Gastroesophageal sphincter (tissue), 3 donors: ENCODE data around the gene PLIN1.

ENCODE experiments used
- CTCF ChIP-seq, 4 experiments: fragments of 200-600 bp in 2 of 4; fragments of 450-650 bp in 2 of 4; sonication (generic) in 1 of 4; IDR thresholded peaks; one replicate each; pipeline ENCODE4 v1.5.1; 2017 to 2019; ENCODE audit warnings: antibody characterized with exemption in 4 of 4, mild to moderate bottlenecking in 2 of 4, moderate library complexity in 2 of 4
- POLR2A ChIP-seq, 2 donors: fragments of 450-650 bp; IDR thresholded peaks; one replicate each; pipeline ENCODE4 v1.6.1; 2017; ENCODE audit warnings: antibody characterized with exemption in 2 of 2, mild to moderate bottlenecking in 2 of 2, moderate library complexity in 1 of 2

GRCh38 chr15:89723031-89723430, 43.9 kb upstream of the PLIN1 start:
- TF ChIP-seq CTCF (IDR thresholded peaks at IDR 0.05), result no peak
- TF ChIP-seq POLR2A (IDR thresholded peaks at IDR 0.05), result no peak
